Right lobe of liver (tissue), 6 donors: ENCODE data around the gene MSMP. TPM values are rescaled to one million over a fixed set of nuclear protein-coding genes. Genes with fewer than 3 reads are reported as not detected.

ENCODE experiments used
- ATAC-seq, 4 donors: fragments of 200-7000 bp; cut with Tn5 transposase; one replicate each; pipeline ENCODE4 v1.9.1; 2020; ENCODE audit warnings: mild to moderate bottlenecking in 4 of 4, moderate library complexity in 4 of 4
- DNase-seq, 3 donors: peaks; one replicate each; pipeline ENCODE4 v3.0.0-alpha.2; 2020
- H3K27ac ChIP-seq, 3 donors: fragments of 200-600 bp; one replicate each; pipeline ENCODE4 v1.8.0; 2022
- H3K27me3 ChIP-seq, 2 donors: fragments of 200-600 bp; one replicate each; pipeline ENCODE4 v1.8.0; 2022
- H3K36me3 ChIP-seq, 4 donors: fragments of 200-600 bp; sonication (generic) in 1 of 4; one replicate each; pipeline versions ENCODE4 v1.5.1 to v1.8.0; 2017 to 2022; ENCODE audit warnings: control low read depth in 1 of 4
- H3K4me1 ChIP-seq, 4 donors: fragments of 200-600 bp; sonication (generic) in 1 of 4; one replicate each; pipeline versions ENCODE4 v1.5.1 to v1.8.0; 2017 to 2022; ENCODE audit warnings: control low read depth in 1 of 4
- H3K4me3 ChIP-seq, 3 donors: fragments of 200-600 bp; one replicate each; pipeline ENCODE4 v1.8.0; 2022
- H3K9me3 ChIP-seq, 4 donors: fragments of 200-600 bp; sonication (generic) in 1 of 4; one replicate each; pipeline versions ENCODE4 v1.5.1 to v1.8.0; 2017 to 2022; ENCODE audit warnings: control low read depth in 1 of 4
- POLR2A ChIP-seq: fragments of 450-650 bp; IDR thresholded peaks from one replicate; pipeline ENCODE4 v1.6.1; 2017; ENCODE audit warnings: antibody characterized with exemption, mild to moderate bottlenecking
- WGBS: methylation state at CpG from one replicate; pipeline ENCODE4 v1.1.6; 2018; ENCODE audit warnings: low coverage, low lambda C conversion rate; ENCODE audit not compliant: insufficient coverage; ENCODE audit errors: missing lambda C conversion rate; 5-methylcytosine and 5-hydroxymethylcytosine counted together
- intact Hi-C, 2 donors: fragments of 100-400 bp; cut with DNase I; formaldehyde crosslinking; loops; one replicate each; pipeline versions ENCODE4 v1.11.2 to v1.14.1; 2022
- total RNA-seq, 6 experiments: library from RNA; depleted of rRNA in 2 of 6; stranded (reverse); fragments of >200 nt in 2 of 6; fragmentation: NEBNext Ultra II Directional in 3 of 6; extraction: Animal tissue kit (Norgen Biotek cat#: 25700) in 3 of 6; gene quantifications; one replicate each; pipeline versions ENCODE4 v1.1.0 to v1.2.4, GENCODE V29; 2016 to 2023
- TF ChIP-seq, protein P1 (sequence below), 4 donors: fragments of 200-600 bp in 3 of 4; fragments of 450-650 bp in 1 of 4; IDR thresholded peaks; one replicate each; pipeline versions ENCODE4 v1.5.1 to v1.8.0; 2016 to 2022; ENCODE audit warnings: antibody characterized with exemption in 4 of 4, mild to moderate bottlenecking in 2 of 4
- donor health status: DM: no; HTN: yes; CAD: no.
- donor health status: DM: no; HTN: no; CAD: no.
- donor health status: DM: no; HTN: no; CAD: no.
- donor health status: DM: no; HTN: yes; CAD: no.
- donor health status: DM: no; HTN: yes; CAD: no.

MSMP gene
- total RNA-seq, 6 experiments from 2014 or later, result not detected

DNA sequence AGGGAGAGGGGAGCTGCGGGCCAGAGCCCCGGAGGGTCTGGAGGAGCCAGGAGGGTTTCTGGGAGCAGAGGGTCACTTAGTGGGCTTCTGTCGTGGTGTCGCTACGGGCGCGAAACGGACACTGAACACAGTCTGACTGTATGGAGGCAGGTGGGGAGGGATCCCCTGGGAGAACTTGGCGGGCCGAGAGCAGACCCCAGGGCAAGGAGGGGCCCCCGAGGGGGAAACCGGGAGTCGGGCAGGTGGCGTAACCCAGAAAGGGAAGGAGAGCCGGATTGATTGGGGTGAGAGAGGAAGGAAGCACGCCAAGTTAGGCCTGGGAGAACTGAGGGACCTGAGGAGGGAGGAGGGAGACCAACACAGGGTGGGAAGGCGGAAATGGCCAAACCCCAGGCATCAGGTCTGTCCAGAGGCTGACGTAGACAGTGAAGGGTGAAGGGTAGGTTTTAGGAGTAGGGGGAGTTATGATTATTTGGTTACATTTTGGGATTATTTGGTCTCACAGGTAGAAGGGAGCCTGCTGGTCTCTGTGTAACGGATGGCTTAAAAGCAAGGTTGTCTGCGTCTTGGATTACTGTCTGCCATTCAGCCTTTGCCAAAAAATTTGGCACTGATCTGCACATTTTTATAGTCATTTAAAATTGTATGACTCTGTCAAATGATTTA lies 3.3 kb upstream of the MSMP start:
- Histone ChIP-seq H3K36me3 (peaks cover 0 to 15% (median 7%) of the 10 kb centered on the region in 4 donors), H3K4me1 (peaks cover 0 to 18% (median 6%) of the 10 kb centered on the region in 4 donors), H3K9me3 (no peaks in the 10 kb centered on the region), H3K4me3 (peak overlapping the region; percentile 61 to 68 (median 65)), H3K27me3 (no peaks in the 10 kb centered on the region), H3K27ac (peak overlapping the region; percentile 72 to 93 (median 82))
- DNase-seq (peak in 1 of 3 donors; percentile 47), ATAC-seq (peak; percentile 67 to 73 (median 71))
- intact Hi-C loops, result no loop called here
- peak; percentile 54 for TF ChIP-seq POLR2A
- TF ChIP-seq, protein P1, sequence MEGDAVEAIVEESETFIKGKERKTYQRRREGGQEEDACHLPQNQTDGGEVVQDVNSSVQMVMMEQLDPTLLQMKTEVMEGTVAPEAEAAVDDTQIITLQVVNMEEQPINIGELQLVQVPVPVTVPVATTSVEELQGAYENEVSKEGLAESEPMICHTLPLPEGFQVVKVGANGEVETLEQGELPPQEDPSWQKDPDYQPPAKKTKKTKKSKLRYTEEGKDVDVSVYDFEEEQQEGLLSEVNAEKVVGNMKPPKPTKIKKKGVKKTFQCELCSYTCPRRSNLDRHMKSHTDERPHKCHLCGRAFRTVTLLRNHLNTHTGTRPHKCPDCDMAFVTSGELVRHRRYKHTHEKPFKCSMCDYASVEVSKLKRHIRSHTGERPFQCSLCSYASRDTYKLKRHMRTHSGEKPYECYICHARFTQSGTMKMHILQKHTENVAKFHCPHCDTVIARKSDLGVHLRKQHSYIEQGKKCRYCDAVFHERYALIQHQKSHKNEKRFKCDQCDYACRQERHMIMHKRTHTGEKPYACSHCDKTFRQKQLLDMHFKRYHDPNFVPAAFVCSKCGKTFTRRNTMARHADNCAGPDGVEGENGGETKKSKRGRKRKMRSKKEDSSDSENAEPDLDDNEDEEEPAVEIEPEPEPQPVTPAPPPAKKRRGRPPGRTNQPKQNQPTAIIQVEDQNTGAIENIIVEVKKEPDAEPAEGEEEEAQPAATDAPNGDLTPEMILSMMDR (IDR thresholded peaks at IDR 0.05), result no peak
- WGBS, result under 1% methylated on average over 13 of the region's 20 CpGs

DNA sequence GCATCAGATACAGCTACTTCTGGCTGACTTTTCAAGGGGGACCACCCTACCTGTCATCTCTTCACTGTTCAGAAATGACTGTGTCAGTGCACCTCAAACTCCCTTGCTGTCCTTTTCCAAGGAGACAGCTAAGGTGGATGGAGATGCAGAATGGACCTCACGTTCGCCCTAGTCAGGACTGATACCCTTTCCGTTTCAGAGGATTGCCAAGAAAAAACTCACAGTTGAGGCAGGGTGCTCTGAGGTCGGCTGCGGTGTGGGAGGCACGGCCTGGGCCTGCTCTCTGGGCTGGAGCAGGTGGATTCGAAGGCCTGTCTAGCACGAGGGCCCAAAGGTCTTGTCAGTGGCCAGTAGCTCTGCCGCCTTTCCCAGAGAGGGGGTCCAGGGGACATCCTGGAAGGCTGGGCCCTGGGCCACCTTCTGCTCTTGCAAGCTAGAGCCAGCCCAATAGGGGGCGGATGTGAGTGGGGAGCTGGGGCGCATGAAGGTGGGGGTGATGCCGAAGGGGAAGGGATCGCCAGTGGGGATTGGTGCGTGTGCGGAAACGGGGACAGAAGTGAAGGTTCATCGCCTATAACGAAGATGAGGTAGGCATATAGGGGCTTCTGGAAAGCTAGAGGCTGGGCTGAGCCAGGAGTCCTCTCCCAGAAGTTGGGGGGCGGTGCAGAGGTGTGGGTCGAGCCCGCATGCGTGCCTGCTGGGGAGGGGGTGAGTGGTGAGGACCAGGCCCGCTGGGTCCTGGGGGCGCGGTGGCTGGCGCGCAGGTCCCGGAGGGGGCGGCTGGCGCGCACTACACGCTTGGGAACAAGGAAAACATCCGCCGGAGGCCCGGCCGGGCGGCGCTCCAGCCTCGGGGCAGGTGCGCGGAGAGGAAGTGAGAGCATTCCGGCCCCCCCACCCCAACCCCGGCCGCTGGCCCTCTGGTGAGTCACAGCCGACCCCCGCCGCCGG lies 2.5 kb upstream of the MSMP start:
- 10% methylated on average over 15 of the region's 48 CpGs for WGBS

DNA sequence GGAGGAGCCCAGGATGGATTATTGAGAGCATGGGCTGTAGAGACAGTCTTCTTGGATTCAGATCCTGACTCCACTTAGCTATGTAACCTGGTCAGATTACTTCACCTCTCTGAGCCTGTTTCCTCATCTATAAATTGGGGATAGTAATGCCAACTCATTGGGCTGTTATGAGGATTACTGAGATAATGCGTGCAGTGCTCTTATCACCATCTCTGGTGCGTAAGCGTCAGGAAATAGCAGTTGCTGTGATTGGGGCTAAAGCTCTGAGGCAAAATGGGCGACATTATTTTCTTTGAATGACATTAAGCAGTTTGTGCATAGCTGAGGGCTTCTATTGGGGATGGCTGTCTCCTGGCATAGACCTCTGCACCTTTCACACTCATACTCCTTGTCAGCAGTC lies 995 bp upstream of the MSMP start:
- H3K27me3 ChIP-seq, result no peaks in the 10 kb centered on the region
- 100% methylated on average over 4 of the region's 4 CpGs for WGBS

More for the DNA sequence above, 2.5 kb upstream of the MSMP start:
- H3K36me3 ChIP-seq, result peaks cover 0 to 23% (median 11%) of the 10 kb centered on the region in 4 donors
- ATAC-seq (peak; percentile 83 to 86 (median 85)), DNase-seq (peak; percentile 77 to 85 (median 78))
- H3K4me1 ChIP-seq, result peaks cover 0 to 18% (median 6%) of the 10 kb centered on the region in 4 donors
- peak overlapping the region; percentile 61 to 68 (median 65) for H3K4me3 ChIP-seq
- H3K27ac ChIP-seq, result peak overlapping the region; percentile 72 to 93 (median 82)
- intact Hi-C loops, result no loop called here
- H3K9me3 ChIP-seq, result no peaks in the 10 kb centered on the region
- H3K27me3 ChIP-seq, result no peaks in the 10 kb centered on the region
- no peak for TF ChIP-seq POLR2A
- TF ChIP-seq, protein P1 (IDR thresholded peaks at IDR 0.05), result peak; percentile 48 to 60 (median 52)

DNA sequence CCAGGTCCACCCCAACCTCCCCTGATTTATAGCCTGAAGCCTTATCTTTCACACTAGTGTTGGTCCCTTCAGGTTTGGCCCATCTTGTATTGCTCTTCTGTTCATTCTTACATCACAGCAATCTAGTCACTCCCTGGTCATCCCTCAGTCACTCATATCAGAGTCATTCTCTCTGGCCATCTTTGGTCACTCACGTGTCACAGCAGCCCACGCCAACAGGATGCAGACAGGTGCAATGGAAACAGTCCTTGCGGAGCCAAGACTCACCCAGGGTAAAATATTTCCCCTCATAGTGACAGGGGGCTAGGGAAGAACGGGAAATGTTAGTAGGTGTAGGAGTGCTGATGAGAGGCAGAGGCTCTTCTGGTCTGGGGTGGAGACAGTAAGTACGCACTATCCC lies 610 bp downstream of the MSMP start:
- Histone ChIP-seq H3K4me3 (no peak overlapping the region), H3K27ac (no peak overlapping the region)
- intact Hi-C loops, result no loop called here

More for the DNA sequence above, 995 bp upstream of the MSMP start:
- Histone ChIP-seq H3K9me3 (no peaks in the 10 kb centered on the region), H3K36me3 (peaks cover 0 to 36% (median 14%) of the 10 kb centered on the region in 4 donors), H3K4me3 (no peak overlapping the region), H3K27ac (no peak overlapping the region), H3K4me1 (peaks cover 0 to 21% (median 8%) of the 10 kb centered on the region in 4 donors)
- TF ChIP-seq, protein P1 (IDR thresholded peaks at IDR 0.05), result no peak
- TF ChIP-seq POLR2A, result no peak
- intact Hi-C loops, result no loop called here
- DNase-seq, result no peak
- ATAC-seq, result no peak

More for the DNA sequence above, 610 bp downstream of the MSMP start:
- ATAC-seq (no peak), DNase-seq (no peak)
- Histone ChIP-seq H3K4me1 (peaks cover 0 to 17% (median 10%) of the 10 kb centered on the region in 4 donors), H3K27me3 (no peaks in the 10 kb centered on the region), H3K36me3 (peaks cover 0 to 36% (median 14%) of the 10 kb centered on the region in 4 donors), H3K9me3 (no peaks in the 10 kb centered on the region)
- 80% methylated on average over 4 of the region's 5 CpGs for WGBS
- no peak for TF ChIP-seq POLR2A
- TF ChIP-seq, protein P1 (IDR thresholded peaks at IDR 0.05), result no peak
